MCF 10A (cell line): ENCODE measurements around the gene PPFIBP2. TPM values are rescaled to one million over a fixed set of nuclear protein-coding genes. Genes with fewer than 3 reads are reported as not detected.

Experiments used
- BruUV-seq: library from RNA; stranded (reverse); fragments of 400-500 nt; replicated peaks from 2 replicates; lab custom pipeline; 2021; lab: Mats Ljungman, UMichigan
- CTCF ChIA-PET: fragments of 300-600 bp; sonication (Branson Sonifier 250); formaldehyde crosslinking; extraction: SDS; loops from one replicate; lab custom pipeline; 2021; ENCODE audit warnings: antibody characterized with exemption, inconsistent platforms; lab: Yijun Ruan, JAX
- POLR2A ChIA-PET: fragments of 300-600, 350-650 bp; sonication (Branson Sonifier 250); formaldehyde crosslinking; extraction: SDS; loops from one replicate; lab custom pipeline; 2020; ENCODE audit warnings: antibody characterized with exemption, inconsistent platforms; lab: Yijun Ruan, JAX
- DNase-seq: peaks from one replicate; pipeline ENCODE4 v3.0.0-alpha.2; 2018; ENCODE audit not compliant: unreplicated experiment
- H3K27ac Mint-ChIP-seq: one replicate; pipeline ENCODE4 v1.8.0; 2022; ENCODE audit warnings: mild to moderate bottlenecking, low read depth, mixed read lengths; ENCODE audit not compliant: unreplicated experiment
- H3K27me3 Mint-ChIP-seq: one replicate; pipeline ENCODE4 v1.8.0; 2022; ENCODE audit warnings: mixed read lengths; ENCODE audit not compliant: insufficient read depth, unreplicated experiment
- H3K36me3 Mint-ChIP-seq: one replicate; pipeline ENCODE4 v1.8.0; 2022; ENCODE audit warnings: mild to moderate bottlenecking, moderate library complexity, mixed read lengths; ENCODE audit not compliant: insufficient read depth, unreplicated experiment
- H3K4me1 Mint-ChIP-seq: one replicate; pipeline ENCODE4 v1.8.0; 2022; ENCODE audit warnings: mixed read lengths; ENCODE audit not compliant: insufficient read depth, unreplicated experiment
- H3K4me3 Mint-ChIP-seq: one replicate; pipeline ENCODE4 v1.8.0; 2022; ENCODE audit warnings: mild to moderate bottlenecking, moderate library complexity, mixed read lengths; ENCODE audit not compliant: unreplicated experiment
- H3K9me3 Mint-ChIP-seq: one replicate; pipeline ENCODE4 v1.8.0; 2022; ENCODE audit warnings: mixed read lengths; ENCODE audit not compliant: unreplicated experiment
- CTCF ChIP-seq: fragments of 200-600 bp; IDR thresholded peaks from one replicate; pipeline ENCODE4 v1.8.0; 2022; ENCODE audit warnings: antibody characterized with exemption, mild to moderate bottlenecking; ENCODE audit not compliant: unreplicated experiment
- intact Hi-C: fragments of 100-400 bp; cut with micrococcal nuclease; formaldehyde crosslinking; loops from 2 replicates; pipeline ENCODE4 v1.14.1; 2022
- total RNA-seq: library from RNA; stranded (reverse); gene quantifications from 2 replicates; pipeline ENCODE4 v1.2.3, GENCODE V29; 2022

PPFIBP2 gene
- total RNA-seq, 1 experiment from 2014 or later, result 3.5 TPM

GRCh38 chr11:7520011-7520942, 6.5 kb downstream of the PPFIBP2 start:
- no peak for TF ChIP-seq CTCF
- no TSS peak for BruUV-seq
- no peak overlapping the region for H3K27ac Mint-ChIP-seq
- peaks cover 7% of the 10 kb centered on the region for H3K27me3 Mint-ChIP-seq
- no peak overlapping the region for H3K4me3 Mint-ChIP-seq
- H3K9me3 Mint-ChIP-seq, result peaks cover 7% of the 10 kb centered on the region
- no peaks in the 10 kb centered on the region for H3K36me3 Mint-ChIP-seq
- ChIA-PET CTCF (interaction anchor here (0.6 to 3.3 kb wide), 3 partner anchors 7 to 78 kb away, joined by 3 to 17 read pairs (median 5); partner anchors contain the start of gene PPFIBP2), POLR2A (no interaction called here)
- DNase-seq, result no peak
- no peaks in the 10 kb centered on the region for H3K4me1 Mint-ChIP-seq
- intact Hi-C loops, result no loop called here

GRCh38 chr11:7520981-7521487, 7.2 kb downstream of the PPFIBP2 start:
- DNase-seq, result no peak
- no peaks in the 10 kb centered on the region for H3K27me3 Mint-ChIP-seq
- CTCF ChIA-PET, result interaction anchor here (0.6 to 3.3 kb wide), 6 partner anchors 8 to 765 kb away, joined by 3 to 17 read pairs (median 4); partner anchors contain the start of gene PPFIBP2
- H3K4me3 Mint-ChIP-seq, result no peak overlapping the region
- intact Hi-C loops, result no loop called here
- H3K36me3 Mint-ChIP-seq, result no peaks in the 10 kb centered on the region
- POLR2A ChIA-PET, result no interaction called here
- no peak for TF ChIP-seq CTCF
- BruUV-seq, result no TSS peak
- no peak overlapping the region for H3K27ac Mint-ChIP-seq
- no peaks in the 10 kb centered on the region for H3K4me1 Mint-ChIP-seq
- peaks cover 7% of the 10 kb centered on the region for H3K9me3 Mint-ChIP-seq

- no peak for DNase-seq
- no peak overlapping the region for H3K4me3 Mint-ChIP-seq
- CTCF ChIA-PET, result interaction anchor here (1.0 to 3.3 kb wide), 3 partner anchors 9 to 50 kb away, joined by 3 to 17 read pairs (median 7); partner anchors contain the start of gene PPFIBP2
- H3K27me3 Mint-ChIP-seq, result no peaks in the 10 kb centered on the region
- H3K4me1 Mint-ChIP-seq, result no peaks in the 10 kb centered on the region
- BruUV-seq, result no TSS peak
- TF ChIP-seq CTCF, result no peak
- peaks cover 7% of the 10 kb centered on the region for H3K9me3 Mint-ChIP-seq
- no peak overlapping the region for H3K27ac Mint-ChIP-seq
- POLR2A ChIA-PET, result no interaction called here
- no peaks in the 10 kb centered on the region for H3K36me3 Mint-ChIP-seq
- intact Hi-C loops, result no loop called here
Observed at GRCh38 chr11:7522121-7522520, 8.3 kb downstream of the PPFIBP2 start.

- CTCF ChIA-PET, result interaction anchor here (0.6 to 3.3 kb wide), 3 partner anchors 10 to 49 kb away, joined by 3 to 17 read pairs (median 7); partner anchors contain the start of gene PPFIBP2
- no peaks in the 10 kb centered on the region for H3K4me1 Mint-ChIP-seq
- BruUV-seq, result no TSS peak
- H3K9me3 Mint-ChIP-seq, result peaks cover 7% of the 10 kb centered on the region
- intact Hi-C loops, result no loop called here
- H3K27ac Mint-ChIP-seq, result no peak overlapping the region
- TF ChIP-seq CTCF, result no peak
- no peak for DNase-seq
- POLR2A ChIA-PET, result interaction anchor here (0.5 kb wide), 1 partner anchor 90 kb away, joined by 3 read pairs; no protein-coding TSS in a partner anchor
- H3K4me3 Mint-ChIP-seq, result no peak overlapping the region
- H3K27me3 Mint-ChIP-seq, result no peaks in the 10 kb centered on the region
- H3K36me3 Mint-ChIP-seq, result no peaks in the 10 kb centered on the region
Observed at GRCh38 chr11:7522546-7522945, 8.7 kb downstream of the PPFIBP2 start.
